ENCODE results near the gene ZMAT5. TPM values are rescaled to one million over a fixed set of nuclear protein-coding genes. Genes with fewer than 3 reads are reported as not detected.

The ZMAT5 gene
- total and polyA plus RNA-seq, 2 of the 13 experiments (the other 11 are each of a cell fraction or from before 2014, with no cell fraction given), result 20.7 to 27.8 TPM

GRCh38 chr22:29765905-29766631 is 739 bp downstream of the ZMAT5 start (continued):
- TF ChIP-seq SOX13 (IDR thresholded peaks at IDR 0.05) (no peak), SOX13 (CRISPR knock-in tag; conservative IDR thresholded peaks at IDR 0.05 in 1 of 2, IDR thresholded peaks at IDR 0.05 in 1 of 2) (no peak), ZNF550 (CRISPR knock-in tag; IDR thresholded peaks at IDR 0.05; ENCODE audit: borderline replicate concordance) (no peak), ZSCAN22 (CRISPR knock-in tag; IDR thresholded peaks at IDR 0.05) (no peak), FOXP4 (CRISPR knock-in tag; IDR thresholded peaks at IDR 0.05) (peak; percentile 23), ZNF792 (CRISPR knock-in tag; IDR thresholded peaks at IDR 0.05) (no peak), HNRNPH1 (optimal IDR thresholded peaks at IDR 0.05; ENCODE audit: low read depth, low read length) (no peak), REPIN1 (CRISPR knock-in tag; IDR thresholded peaks at IDR 0.05; ENCODE audit: borderline replicate concordance, low read depth) (no peak), JARID2 (CRISPR knock-in tag; IDR thresholded peaks at IDR 0.05; ENCODE audit: insufficient replicate concordance) (no peak), SMARCC2 (IDR thresholded peaks at IDR 0.05) (no peak), GTF3A (CRISPR knock-in tag; conservative IDR thresholded peaks at IDR 0.05) (no peak), GPBP1L1 (CRISPR knock-in tag; IDR thresholded peaks at IDR 0.05) (no peak), ZNF557 (CRISPR knock-in tag; IDR thresholded peaks at IDR 0.05) (no peak), ATF4 (CRISPR knock-in tag; IDR thresholded peaks at IDR 0.05) (no peak), MTF2 (CRISPR knock-in tag; IDR thresholded peaks at IDR 0.05; ENCODE audit: borderline replicate concordance) (no peak), ZNF10 (CRISPR knock-in tag; IDR thresholded peaks at IDR 0.05; ENCODE audit: borderline replicate concordance, low read depth) (no peak), ZNF513 (CRISPR knock-in tag; conservative IDR thresholded peaks at IDR 0.05) (no peak), NFATC3 (CRISPR knock-in tag; IDR thresholded peaks at IDR 0.05) (no peak), ZNF274 (CRISPR knock-in tag; IDR thresholded peaks at IDR 0.05) (no peak), ZNF704 (CRISPR knock-in tag; IDR thresholded peaks at IDR 0.05; ENCODE audit: borderline replicate concordance) (no peak), ZNF263 (CRISPR knock-in tag; IDR thresholded peaks at IDR 0.05) (no peak), FOXC1 (CRISPR knock-in tag; IDR thresholded peaks at IDR 0.05; ENCODE audit: borderline replicate concordance) (no peak), CCDC6 (CRISPR knock-in tag; IDR thresholded peaks at IDR 0.05) (no peak; the same call in 1 of the 2 replicates)
